HG02759 (cell line): ENCODE data around the gene REC114.
"Not testable (repeated sequence)": the region's sequence is repeated elsewhere in the genome, so short reads cannot be mapped to it uniquely, and the experiment has no call there.

Source experiments
- ATAC-seq: cut with Tn5 transposase; IDR thresholded peaks from one replicate; pipeline ENCODE4 v1.9.1; 2021; ENCODE audit warnings: mild to moderate bottlenecking, moderate library complexity; ENCODE audit not compliant: unreplicated experiment

REC114 gene

DNA sequence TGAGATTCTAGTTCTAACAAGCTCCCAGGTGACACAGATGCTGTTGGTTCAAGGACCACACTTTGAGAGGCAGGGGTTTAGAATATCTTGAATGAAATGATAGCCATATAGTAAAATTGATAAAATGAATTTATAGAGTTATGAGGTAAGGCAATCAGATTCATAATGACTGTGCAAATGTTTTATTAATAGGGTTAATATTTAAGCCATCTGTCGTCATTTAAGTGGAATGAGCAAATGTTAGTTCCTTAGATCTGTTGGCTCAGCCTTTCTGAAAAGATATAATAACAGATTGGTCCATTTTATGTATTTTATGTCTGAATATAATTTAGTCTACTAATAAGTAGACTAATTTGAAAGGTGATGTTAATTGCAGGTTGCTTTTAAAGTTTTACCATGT lies 12.9 kb downstream of the REC114 start:
- no peak for ATAC-seq

DNA sequence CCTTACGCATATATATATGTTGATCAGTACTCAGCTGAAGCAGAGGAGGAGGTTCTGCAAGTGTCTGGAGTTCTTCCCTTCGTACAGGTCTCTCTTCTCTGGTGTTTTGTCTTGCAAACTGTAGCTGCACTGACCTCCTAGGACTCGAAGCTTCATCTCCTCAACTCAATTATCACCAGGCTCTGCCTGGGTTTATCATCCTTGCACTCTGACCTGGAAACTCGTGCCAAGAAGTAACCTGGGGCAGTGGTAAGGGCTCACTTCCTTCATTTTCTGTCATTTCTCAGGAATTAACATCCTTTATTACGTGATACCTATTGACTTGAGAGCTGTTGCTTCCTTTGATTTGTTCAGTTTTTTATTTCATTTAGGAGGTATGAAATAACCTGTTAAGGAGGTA lies 14.4 kb downstream of the REC114 start:
- ATAC-seq: no peak

DNA sequence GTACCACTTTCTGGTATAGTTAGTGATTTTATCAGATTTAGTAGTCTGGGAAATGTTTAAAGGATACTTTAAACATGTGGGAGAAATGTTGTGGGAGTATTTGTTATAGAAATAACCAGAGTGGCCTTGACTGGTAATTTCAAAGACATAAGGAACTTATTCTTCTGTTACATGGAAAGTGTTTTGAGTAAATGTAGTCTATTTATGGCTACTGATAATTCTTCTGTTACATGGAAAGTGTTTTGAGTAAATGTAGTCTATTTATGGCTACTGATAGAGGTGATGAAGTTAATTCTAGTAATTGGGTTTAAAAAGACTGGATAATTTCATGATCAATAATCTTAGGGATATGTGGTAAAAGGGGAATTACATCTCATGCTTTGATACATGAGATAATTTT lies 17.7 kb downstream of the REC114 start:
- ATAC-seq: no peak

DNA sequence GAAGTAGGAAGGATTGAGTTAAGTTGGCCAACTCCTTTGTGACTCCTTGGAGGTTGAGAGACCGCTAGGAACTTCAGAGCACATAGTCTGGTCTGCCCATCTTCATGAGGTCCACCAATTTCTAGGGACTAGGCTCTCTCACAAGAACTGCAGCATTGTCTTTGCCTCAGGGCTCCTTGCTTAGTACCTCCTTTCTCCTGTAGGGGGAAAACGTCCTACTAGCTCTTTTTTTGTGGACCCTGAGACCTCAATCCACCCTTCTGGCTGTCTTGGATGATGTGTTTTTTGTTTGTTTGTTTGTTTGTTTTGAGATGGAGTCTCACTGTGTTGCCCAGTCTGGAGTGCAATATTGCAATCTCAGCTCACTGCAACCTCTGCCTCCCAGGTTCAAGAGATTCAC lies 21.6 kb downstream of the REC114 start:
- ATAC-seq: no peak

DNA sequence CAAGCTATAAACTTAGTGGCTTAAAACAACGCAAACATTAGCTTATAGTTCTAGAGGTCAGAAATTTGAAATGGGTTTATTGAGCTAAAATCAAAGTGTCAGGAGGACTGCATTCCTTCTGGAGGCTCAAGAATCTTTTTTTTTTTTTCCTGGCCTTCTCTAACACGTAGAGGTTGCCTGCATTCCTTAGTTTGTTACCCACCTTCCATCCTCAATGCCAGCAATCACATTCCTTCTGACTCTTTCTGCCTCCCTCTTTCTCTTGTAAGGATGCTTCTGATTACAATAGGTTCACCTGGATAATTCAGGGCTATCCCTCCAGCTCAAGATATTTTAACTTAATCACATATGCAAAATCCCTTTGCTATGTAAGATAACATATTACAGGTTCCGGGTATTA lies 24.8 kb downstream of the REC114 start:
- no peak for ATAC-seq

DNA sequence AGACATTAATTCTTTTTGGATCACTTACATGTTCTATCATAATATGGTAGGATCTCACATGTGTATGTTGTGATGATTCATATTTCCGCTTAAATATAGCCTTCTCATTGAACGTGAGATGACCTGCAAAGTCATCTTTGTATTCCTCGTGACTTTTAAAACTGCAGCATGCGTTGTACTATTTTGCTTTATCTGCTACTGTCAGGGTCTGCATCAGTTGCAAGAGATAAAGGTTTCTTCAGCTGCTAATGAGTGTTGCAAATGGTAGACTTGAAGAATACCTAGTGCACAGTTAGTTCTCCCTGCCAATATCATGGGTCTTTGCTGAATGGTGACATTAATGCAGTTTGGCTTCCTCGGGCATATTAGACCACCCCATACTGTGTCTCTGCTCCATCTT lies 31.8 kb downstream of the REC114 start:
- no peak for ATAC-seq

DNA sequence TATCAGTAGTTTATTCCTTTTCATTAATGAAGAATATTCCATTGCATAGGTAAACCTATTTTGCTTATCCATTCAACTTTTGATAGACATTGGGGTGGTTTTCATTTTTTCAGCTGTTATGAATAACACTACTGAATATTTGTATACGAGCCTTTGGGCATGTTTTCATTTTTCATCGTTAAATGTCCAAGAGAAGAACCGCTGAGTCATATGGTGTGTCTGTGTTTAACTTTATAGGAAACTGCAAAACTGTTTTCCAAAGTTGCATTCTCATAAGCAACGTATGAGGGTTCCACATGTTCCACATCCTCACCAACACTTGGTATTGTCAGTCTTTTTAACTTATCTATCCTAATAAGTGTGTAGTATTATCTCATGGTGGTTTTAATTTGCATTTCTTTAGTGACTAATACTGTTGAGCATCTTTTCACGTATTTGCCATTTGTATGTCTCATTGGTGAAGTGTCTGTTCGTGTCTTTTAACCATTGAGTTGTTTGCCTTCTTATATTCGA lies 33.8 kb downstream of the REC114 start:
- no peak for ATAC-seq

DNA sequence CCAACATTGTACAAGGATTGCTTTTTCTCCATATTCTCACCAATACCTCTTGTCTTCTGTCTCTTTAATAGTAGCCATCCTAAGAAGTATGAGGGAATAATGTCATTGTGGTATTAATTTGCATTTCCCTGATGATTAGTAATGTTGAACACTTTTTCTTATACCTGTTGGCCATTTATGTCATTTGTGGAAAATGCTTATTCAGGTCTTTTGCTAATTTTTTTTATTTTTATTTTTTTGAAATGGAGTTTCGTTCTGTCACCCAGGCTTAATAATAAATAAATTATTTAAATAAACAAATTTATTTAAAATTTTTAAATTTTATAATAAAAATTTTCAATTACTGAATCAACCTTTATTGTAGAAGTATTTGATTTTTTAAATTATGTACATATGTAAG lies 37.1 kb downstream of the REC114 start:
- ATAC-seq: no peak

DNA sequence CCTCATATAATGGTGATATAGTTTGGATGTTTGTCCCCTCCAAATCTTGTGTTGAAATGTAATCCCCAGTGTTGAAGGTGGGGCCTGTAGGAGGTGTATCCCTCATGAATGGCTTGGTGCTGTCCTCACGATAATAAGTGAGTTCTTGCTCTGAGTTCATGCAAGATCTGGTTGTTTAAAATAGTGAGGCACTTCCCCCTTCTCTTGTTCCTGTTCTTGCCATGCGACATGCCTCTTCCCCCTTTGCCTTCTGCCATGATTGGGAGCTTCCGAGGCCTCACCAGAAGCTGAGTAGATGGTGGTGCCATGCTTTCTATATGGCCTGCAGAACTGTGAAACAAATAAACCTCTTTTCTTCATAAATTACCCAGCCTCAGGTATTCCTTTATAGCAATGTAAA lies 39.2 kb downstream of the REC114 start:
- no peak for ATAC-seq

DNA sequence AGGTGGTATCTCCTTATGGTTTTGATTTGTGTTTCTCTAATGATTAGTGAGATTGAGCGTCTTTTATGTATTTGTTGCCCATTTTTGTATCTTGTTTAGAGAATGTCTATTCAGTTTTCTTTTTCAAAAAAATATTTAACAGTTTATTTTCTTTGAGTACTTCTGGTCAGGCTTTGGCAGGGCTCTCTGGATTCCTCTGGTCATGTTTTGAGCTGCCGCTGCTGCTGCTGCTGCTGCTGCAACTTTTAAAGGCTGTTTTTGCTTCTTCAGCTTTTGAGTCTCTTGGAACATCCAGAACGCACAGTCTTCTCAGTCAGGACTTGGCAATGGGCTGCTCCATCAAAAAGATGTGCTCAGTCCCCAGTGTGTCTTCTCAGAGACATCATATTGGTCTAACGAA lies 40.1 kb downstream of the REC114 start:
- no peak for ATAC-seq

DNA sequence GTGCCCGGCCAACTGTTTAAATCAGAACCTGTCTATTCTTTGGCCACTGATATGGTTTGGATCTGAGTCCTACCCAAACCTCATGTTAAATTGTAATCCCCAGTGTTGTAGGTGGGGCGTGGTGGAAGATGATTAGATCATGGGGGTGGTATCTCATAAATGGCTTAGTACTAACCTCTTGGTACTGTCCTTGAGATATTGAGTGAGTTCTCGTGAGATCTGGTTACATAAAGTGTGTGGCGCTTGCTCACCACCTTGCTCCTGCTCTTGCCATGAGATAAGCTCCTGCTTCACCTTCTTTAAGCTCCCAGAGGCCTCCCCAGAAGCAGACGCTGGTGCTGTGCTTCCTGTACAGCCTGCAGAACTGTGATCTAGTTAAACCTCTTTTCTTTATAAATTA lies 42.4 kb downstream of the REC114 start:
- no peak for ATAC-seq

DNA sequence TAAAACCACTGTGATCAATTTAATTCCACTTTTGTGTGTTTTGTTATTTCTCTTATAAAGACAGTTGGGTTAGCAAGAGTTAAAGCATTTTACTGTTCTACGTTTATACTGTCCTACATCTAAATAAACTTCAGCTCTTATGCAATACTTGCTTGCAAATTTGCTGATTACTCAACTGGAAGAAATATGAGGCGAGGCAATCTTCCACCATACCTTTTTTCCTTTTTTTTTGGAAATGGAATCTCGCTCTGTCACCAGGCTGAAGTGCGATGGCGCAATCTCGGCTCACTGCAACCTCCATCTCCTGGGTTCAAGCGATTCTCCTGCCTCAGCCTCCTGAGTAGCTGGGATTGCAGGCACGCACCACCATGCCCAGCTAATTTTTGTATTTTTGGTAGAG lies 42.9 kb downstream of the REC114 start:
- ATAC-seq: not testable (repeated sequence)

DNA sequence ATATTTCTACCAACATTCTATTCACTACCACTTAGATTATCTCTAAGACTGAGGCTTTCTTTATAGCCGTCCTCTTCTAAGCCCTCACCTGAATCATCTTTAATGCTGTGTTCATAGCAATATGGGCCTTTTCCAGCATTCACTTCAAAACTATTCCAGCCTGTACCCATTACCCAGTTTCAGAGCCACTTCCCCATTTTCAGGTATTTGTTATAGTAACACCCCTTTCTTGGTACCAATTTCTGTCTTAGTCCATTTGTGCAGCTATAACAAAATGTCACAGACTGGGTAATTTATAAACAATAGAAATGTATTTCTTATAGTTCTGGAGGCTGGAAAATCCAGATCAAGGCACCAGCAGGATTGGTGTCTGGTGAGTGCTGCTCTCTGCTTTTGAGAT lies 45.7 kb downstream of the REC114 start:
- no peak for ATAC-seq

DNA sequence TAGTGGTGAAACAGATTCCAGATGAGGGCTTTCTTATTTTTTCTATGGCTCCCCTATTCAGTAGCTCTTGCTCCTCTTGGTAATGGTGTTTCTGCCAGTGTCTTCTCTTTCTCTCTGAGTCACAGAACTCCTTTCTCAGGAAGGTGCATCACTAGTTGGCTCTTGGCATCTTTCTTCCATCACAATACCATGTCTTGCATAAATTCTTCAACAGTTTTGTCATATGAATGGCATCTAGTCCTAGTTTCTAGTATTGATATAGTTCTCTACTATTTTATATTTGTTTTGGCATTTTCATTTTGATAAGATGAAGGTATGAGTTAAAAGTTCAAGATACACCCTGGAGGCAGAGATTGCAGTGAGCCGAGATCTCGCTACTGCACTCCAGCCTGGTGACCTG lies 51.0 kb downstream of the REC114 start:
- ATAC-seq: no peak

DNA sequence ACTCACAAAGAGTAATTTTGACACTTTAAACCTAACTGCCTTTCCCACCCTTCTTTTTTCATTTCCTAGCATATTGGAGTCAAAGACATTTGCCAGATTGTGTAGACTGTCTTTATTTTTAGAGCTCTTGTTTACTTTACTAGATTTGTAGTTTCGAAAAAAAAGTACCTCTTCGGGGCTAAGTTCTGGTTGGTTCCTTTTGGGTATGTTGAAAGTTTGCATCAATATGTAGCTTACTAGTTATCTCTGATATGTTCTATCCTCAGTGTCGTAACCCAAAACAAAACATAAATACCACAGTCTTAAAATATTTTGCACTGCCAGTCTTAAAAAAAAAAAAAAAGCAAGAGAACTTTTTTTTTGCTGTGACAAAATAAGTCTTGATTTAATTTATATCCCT lies 52.2 kb downstream of the REC114 start:
- ATAC-seq: no peak

DNA sequence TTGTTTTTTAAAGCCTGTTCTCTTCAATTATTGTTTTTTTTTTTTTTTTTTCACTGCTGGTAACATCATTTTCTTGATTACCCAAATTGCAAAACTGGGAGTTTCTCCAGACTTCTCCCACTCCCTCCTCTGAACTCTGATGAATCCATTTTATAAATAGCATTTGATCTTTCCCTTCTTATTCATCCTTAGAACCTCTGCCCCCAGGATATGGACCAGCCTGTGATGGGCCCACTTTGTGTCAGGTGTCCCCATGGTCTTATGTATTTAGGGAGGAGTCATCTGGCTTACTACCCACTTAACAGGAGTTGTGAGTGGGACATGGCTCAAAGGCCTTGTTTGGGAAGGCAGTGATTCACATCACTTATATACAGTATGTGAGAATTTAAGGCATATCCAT lies 57.7 kb downstream of the REC114 start:
- ATAC-seq: no peak

DNA sequence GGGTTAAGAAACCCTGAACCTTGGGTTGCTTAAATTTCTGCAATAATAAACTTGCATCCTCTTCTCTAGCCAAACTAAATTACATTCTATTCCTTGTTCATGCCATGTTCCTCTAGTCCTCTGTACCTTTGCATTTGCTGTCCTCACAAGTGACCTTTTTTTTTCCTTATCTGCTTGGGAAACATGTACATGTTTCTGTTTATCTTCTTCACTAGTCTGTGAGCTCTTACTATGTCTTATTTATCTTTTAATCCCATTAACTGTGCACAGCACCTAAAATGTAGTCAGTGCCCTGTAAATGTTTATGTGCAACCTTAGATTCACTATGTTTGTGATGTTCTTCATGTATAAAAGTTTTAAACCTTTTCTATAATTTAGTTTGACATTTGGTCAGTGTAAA lies 61.9 kb downstream of the REC114 start:
- ATAC-seq: no peak

DNA sequence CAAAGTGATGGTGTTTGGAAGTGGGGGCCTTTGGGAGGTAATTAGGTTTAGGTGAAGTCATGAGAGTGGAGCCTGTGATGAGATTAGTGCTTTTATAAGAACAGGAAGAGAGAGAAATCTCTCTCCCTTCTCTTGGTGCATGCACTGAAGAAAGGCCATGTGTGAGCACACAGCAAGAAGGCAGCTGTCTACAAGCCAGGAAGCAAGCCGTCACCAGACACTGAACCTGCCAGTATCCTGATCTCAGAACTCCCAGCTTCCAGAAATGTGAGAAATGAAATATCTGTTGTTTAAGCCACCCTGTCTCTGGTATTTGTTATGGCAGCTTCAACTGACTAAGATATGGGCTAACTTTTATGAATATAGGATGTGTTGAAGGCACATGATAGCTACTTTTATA lies 72.6 kb downstream of the REC114 start:
- ATAC-seq: no peak

DNA sequence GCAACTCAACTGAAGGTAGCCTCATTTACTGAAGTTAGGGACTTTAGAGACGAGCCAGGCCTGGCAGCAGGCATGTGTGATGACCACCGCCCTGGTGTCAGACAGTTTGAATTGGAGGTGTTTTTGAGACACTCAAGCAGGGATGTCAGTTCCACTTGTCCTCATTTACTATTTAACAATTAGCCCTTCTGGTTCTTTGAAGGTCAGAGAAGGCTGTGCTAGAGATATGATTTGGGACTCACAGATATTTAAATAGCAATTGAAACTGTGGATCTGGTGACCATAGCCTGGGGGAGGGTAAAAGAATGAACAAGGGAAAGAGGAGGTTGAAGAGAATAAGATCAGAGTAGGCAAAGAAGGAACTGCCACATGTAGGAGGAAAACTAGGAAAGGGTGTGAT lies 74.6 kb downstream of the REC114 start:
- no peak for ATAC-seq

DNA sequence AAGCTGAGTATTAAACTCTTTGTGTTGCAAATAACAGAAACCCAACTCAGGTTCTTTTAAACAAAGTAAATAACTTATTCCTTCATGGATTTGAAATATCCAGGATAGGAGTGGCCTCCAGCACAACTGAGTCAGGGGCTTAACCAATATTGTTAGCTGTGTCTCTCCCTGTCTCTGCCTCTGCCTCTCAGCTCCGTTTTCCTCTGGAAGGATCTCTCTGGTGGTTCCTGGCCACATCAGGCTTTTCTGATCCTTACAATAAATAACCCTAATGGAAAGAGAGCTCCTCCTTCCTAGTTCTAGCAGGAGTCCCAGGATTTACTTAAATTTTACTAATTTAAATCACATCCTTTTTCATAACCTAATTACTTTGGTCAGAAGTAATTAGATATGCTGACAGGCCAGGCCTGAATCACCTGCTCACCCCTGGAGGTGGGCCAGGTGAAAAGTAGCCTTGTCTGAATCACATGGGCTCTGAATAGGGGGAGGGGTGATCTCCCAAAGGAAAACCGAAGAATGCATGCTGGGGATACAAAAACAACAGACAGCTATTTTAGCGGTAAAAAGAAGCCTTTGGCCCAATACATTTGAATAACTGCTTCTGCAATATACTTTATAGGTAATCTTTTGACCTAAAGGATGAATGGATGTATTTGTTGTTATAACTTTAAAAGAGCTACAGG lies 75.4 kb downstream of the REC114 start:
- ATAC-seq: no peak

DNA sequence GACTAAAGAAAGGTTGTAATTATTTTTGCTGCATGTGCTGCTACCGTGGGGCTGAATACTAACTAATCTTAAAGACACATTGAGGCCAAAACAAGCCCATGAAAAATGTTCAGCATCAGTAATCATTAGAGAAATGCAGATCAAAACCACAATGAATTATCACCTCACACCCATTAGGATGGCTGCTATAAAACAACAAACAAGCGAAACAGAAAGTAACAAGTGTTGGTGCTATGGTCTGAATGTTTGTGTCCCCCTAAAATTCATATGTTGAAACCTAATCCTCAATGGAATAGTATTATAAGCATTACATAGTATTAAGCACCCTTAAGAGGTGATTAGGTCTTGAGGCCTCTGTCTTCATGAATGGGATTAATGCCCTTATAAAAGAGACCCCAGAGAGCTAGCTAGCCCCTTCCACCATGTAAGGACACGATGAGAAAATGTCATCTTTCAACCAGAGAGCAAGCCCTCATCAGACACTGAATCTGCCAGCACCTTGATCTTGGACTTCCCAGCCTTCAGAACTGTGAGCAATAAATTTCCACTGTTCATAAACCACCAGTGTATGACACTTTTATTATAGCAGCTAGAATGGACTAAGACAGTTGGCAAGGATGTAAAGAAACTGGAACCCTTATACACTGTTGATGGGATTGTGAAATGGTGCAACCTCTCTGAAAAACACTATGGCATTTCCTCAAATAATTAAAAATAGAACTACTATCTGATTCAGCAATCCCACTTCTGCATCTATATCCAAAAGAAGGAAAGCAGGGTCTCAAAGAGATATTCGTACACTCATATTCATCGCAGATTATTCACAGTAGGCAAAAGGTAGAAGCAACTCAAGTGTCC lies 76.1 kb downstream of the REC114 start:
- ATAC-seq: no peak

DNA sequence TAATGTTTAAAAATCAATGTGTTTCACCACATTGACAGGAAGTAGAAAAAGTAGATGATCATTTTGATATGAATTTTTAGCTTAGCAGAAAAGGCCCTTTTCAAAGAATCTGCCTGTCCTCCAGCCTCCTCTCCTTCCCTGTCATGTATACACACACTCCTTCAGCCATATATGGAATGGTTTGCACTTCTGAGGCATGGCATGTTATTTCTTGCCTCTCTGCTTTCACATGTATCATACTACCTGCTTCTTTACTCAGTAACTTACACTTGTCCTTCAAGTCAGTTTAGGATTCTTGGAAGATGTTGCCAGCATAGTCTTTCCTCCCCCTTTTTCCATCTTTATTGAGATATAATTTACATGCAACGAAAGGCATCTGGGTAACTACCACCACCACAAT lies 79.0 kb downstream of the REC114 start:
- ATAC-seq: no peak
